HL-60 (cell line): ENCODE data around the gene TAC1.

Source experiments
- DNase-seq, 2 experiments: peaks; one replicate each; pipeline ENCODE4 v3.0.0-alpha.2; 2010 to 2020; ENCODE audit warnings: low read depth in 1 of 2, low spot score in 1 of 2
- H3K27ac ChIP-seq: fragments of 250-450 bp; sonication (Bioruptor Pico); replicated peaks from 2 replicates; pipeline ENCODE4 v1.5.1; 2020; ENCODE audit warnings: mild to moderate bottlenecking, moderate library complexity
- H3K27me3 ChIP-seq: fragments of 250-450 bp; sonication (Bioruptor Pico); 2 replicates; pipeline ENCODE4 v1.5.1; 2021; ENCODE audit warnings: mild to moderate bottlenecking, moderate library complexity; ENCODE audit not compliant: insufficient read depth, poor library complexity, severe bottlenecking
- H3K4me3 ChIP-seq: replicated peaks from 2 replicates; pipeline ENCODE4 v1.5.1; 2011; ENCODE audit warnings: mild to moderate bottlenecking, control low read depth, low read length; ENCODE audit not compliant: insufficient read depth
- GABPA ChIP-seq: IDR thresholded peaks from 2 replicates; pipeline ENCODE4 v1.6.1; 2012; ENCODE audit warnings: low read depth
- POLR2AphosphoS5 ChIP-seq: IDR thresholded peaks from 2 replicates; pipeline ENCODE4 v1.6.1; 2012; ENCODE audit warnings: low read depth
- SPI1 ChIP-seq: IDR thresholded peaks from 2 replicates; pipeline ENCODE4 v1.6.1; 2012; ENCODE audit warnings: low read depth, mild to moderate bottlenecking, borderline replicate concordance
- TF ChIP-seq, protein P1 (sequence below): IDR thresholded peaks from 2 replicates; pipeline ENCODE4 v1.6.1; 2012; ENCODE audit warnings: low read depth; ENCODE audit not compliant: insufficient replicate concordance
- TF ChIP-seq, protein P2 (sequence below): IDR thresholded peaks from one replicate; pipeline ENCODE4 v1.5.1; 2011; ENCODE audit warnings: low read length, control low read depth, inconsistent platforms; ENCODE audit not compliant: insufficient read depth

Gene TAC1

DNA sequence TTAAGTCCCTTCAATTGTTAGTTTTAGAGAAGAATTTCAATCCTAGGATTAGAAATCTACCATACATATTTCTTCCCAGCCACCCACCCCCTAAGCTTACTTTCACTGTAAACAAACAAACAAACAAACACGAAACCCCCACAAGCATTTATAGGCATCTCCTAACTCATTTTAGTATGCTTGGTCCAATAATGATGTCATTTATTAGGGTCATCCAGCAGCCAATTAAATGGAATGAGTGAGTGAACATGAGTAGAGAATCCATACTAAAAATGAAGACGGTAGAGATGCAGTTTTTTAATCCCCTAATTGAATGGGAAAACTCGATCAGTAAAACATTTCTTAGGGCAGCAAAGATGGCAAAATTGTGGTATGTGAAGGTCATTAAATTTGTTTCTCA is 3.2 kb downstream of the TAC1 start:
- Histone ChIP-seq H3K27me3 (peaks cover 29% of the 10 kb centered on the region), H3K4me3 (no peak overlapping the region), H3K27ac (no peak overlapping the region)
- TF ChIP-seq, protein P1, sequence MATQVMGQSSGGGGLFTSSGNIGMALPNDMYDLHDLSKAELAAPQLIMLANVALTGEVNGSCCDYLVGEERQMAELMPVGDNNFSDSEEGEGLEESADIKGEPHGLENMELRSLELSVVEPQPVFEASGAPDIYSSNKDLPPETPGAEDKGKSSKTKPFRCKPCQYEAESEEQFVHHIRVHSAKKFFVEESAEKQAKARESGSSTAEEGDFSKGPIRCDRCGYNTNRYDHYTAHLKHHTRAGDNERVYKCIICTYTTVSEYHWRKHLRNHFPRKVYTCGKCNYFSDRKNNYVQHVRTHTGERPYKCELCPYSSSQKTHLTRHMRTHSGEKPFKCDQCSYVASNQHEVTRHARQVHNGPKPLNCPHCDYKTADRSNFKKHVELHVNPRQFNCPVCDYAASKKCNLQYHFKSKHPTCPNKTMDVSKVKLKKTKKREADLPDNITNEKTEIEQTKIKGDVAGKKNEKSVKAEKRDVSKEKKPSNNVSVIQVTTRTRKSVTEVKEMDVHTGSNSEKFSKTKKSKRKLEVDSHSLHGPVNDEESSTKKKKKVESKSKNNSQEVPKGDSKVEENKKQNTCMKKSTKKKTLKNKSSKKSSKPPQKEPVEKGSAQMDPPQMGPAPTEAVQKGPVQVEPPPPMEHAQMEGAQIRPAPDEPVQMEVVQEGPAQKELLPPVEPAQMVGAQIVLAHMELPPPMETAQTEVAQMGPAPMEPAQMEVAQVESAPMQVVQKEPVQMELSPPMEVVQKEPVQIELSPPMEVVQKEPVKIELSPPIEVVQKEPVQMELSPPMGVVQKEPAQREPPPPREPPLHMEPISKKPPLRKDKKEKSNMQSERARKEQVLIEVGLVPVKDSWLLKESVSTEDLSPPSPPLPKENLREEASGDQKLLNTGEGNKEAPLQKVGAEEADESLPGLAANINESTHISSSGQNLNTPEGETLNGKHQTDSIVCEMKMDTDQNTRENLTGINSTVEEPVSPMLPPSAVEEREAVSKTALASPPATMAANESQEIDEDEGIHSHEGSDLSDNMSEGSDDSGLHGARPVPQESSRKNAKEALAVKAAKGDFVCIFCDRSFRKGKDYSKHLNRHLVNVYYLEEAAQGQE: no peak
- TF ChIP-seq POLR2AphosphoS5 (no peak), SPI1 (no peak), GABPA (no peak)
- TF ChIP-seq, protein P2, sequence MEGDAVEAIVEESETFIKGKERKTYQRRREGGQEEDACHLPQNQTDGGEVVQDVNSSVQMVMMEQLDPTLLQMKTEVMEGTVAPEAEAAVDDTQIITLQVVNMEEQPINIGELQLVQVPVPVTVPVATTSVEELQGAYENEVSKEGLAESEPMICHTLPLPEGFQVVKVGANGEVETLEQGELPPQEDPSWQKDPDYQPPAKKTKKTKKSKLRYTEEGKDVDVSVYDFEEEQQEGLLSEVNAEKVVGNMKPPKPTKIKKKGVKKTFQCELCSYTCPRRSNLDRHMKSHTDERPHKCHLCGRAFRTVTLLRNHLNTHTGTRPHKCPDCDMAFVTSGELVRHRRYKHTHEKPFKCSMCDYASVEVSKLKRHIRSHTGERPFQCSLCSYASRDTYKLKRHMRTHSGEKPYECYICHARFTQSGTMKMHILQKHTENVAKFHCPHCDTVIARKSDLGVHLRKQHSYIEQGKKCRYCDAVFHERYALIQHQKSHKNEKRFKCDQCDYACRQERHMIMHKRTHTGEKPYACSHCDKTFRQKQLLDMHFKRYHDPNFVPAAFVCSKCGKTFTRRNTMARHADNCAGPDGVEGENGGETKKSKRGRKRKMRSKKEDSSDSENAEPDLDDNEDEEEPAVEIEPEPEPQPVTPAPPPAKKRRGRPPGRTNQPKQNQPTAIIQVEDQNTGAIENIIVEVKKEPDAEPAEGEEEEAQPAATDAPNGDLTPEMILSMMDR: no peak
- no peak for DNase-seq

DNA sequence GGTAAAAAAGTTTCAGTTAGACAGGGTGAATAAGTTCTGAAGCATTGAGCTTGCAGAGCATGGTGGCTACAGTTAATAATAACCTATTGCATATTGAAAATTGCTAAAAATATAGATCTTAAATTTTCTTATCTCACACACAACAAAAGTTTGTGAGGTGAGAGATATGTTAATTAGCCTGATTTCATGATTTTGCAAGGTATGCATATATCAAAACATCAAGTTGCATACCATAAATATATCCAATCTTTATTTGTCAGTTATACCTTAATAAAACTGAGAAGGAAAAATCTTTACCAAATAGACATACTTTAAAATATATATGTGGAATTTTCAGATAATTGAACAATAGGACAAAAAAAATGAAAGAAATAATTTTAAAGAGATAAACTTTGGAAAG is 16.6 kb downstream of the TAC1 start:
- DNase-seq: no peak
- H3K4me3 ChIP-seq: no peak overlapping the region
- no peak overlapping the region for H3K27ac ChIP-seq
- no peaks in the 10 kb centered on the region for H3K27me3 ChIP-seq
- TF ChIP-seq, protein P2: no peak
- TF ChIP-seq POLR2AphosphoS5: no peak
- no peak for TF ChIP-seq SPI1
- no peak for TF ChIP-seq GABPA
- TF ChIP-seq, protein P1: no peak

DNA sequence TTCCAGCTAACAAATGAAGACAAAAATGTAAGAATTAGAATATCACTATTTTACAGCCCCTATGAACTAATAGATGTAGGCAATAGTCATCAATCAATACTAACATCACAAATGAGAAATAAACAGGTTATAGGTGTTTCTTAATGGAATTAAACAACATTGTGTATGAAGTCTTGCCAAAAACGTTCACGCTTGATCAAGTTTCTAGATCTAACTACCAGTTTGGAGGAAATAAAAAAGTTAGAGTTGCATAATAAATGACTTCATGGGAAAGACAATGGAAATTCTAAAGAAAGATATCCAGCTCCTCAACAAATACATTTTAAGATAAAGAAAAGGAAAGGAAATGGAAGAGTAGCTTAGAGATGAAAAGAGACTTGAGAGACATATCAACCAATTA is 19.7 kb downstream of the TAC1 start:
- Histone ChIP-seq H3K27ac (no peak overlapping the region), H3K4me3 (no peak overlapping the region), H3K27me3 (no peaks in the 10 kb centered on the region)
- TF ChIP-seq POLR2AphosphoS5 (no peak), SPI1 (no peak), GABPA (no peak)
- TF ChIP-seq, protein P1: no peak
- TF ChIP-seq, protein P2: no peak
- no peak for DNase-seq
